Thyroid gland (tissue), 4 donors: ENCODE results near the gene ASXL1. TPM values are rescaled to one million over a fixed set of nuclear protein-coding genes. Genes with fewer than 3 reads are reported as not detected.
"Not testable (repeated sequence)": the region's sequence is repeated elsewhere in the genome, so short reads cannot be mapped to it uniquely, and the experiment has no call there.

ENCODE experiments used
- DNase-seq, 2 donors: peaks; one replicate each; pipeline ENCODE4 v3.0.0-alpha.2; 2019
- H3K27ac ChIP-seq, 3 donors: fragments of 200-600 bp; sonication (generic); 1 replicate in 2 of 3; 2 replicates in 1 of 3; pipeline ENCODE4 v1.5.1; 2016 to 2019; ENCODE audit warnings: mild to moderate bottlenecking in 1 of 3, moderate library complexity in 1 of 3
- H3K27me3 ChIP-seq: fragments of 200-600 bp; sonication (generic); one replicate; pipeline ENCODE4 v1.5.1; 2019
- H3K36me3 ChIP-seq, 2 donors: fragments of 200-600 bp; sonication (generic); one replicate each; pipeline ENCODE4 v1.5.1; 2016 to 2019
- H3K4me1 ChIP-seq, 2 donors: fragments of 200-600 bp; sonication (generic); one replicate each; pipeline ENCODE4 v1.5.1; 2017 to 2019
- H3K4me3 ChIP-seq, 3 donors: fragments of 200-600 bp; sonication (generic); replicated peaks in 1 of 3; 1 replicate in 2 of 3; 2 replicates in 1 of 3; pipeline ENCODE4 v1.5.1; 2016; ENCODE audit warnings: mild to moderate bottlenecking in 1 of 3
- H3K9me3 ChIP-seq: fragments of 200-600 bp; sonication (generic); one replicate; pipeline ENCODE4 v1.5.1; 2017
- POLR2A ChIP-seq, 2 donors: fragments of 450-650 bp; IDR thresholded peaks; one replicate each; pipeline ENCODE4 v1.6.1; 2017; ENCODE audit warnings: antibody characterized with exemption in 2 of 2, mild to moderate bottlenecking in 2 of 2, moderate library complexity in 1 of 2
- WGBS, 2 donors: methylation state at CpG; one replicate each; pipeline ENCODE4 v1.1.5; 2017; 5-methylcytosine and 5-hydroxymethylcytosine counted together
- intact Hi-C: fragments of 100-400 bp; cut with DNase I; formaldehyde crosslinking; loops from one replicate; pipeline ENCODE4 v1.15.1; 2023
- total RNA-seq, 4 donors: library from RNA; depleted of rRNA; stranded (reverse); fragments of >200 nt; gene quantifications; one replicate each; pipeline ENCODE4 v1.2.3, GENCODE V29; 2016
- TF ChIP-seq, protein P1 (sequence below), 6 experiments: fragments of 200-600 bp in 3 of 6; fragments of 450-650 bp in 3 of 6; sonication (generic) in 3 of 6; IDR thresholded peaks; one replicate each; pipeline ENCODE4 v1.5.1; 2016 to 2019; ENCODE audit warnings: antibody characterized with exemption in 6 of 6, mild to moderate bottlenecking in 2 of 6, inconsistent platforms in 1 of 6, moderate library complexity in 1 of 6

The ASXL1 gene
- total RNA-seq, 4 donors from 2014 or later: 62.1 to 155 (median 67.5) TPM

DNA sequence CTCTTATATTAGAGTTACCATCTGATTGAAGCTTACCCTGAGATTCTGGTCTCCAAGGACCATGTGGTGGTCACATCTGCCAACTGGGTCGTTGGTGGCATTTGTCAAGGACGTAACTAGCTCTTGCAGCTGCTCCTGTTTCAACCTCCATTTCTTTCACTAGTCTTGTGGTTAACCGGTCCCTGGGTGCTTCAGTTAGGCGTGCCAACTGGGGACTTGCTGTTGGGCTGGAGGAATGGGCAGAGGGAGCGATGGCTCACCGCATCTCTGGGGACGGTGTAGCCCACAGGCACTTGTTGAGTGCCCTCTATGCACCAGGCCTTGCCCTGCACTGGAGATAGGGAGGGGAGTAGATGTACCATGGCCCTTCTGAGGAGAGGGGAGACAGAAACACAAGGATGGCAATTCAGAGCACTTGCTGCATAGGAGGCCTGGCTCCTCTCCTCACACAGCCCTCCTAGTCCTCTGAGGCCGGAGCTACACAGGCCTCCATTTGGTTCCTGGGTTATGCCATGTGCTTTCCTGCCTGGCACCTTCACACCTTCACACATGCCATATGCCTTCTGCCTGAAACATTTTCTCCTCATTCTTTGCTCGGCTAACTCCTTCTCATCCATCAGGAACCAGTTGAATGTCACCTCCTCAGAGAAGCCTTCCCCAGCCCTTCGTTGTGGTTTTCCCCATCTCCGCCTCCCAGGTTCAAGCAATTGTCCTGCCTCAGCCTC, 20.0 kb upstream of the ASXL1 start:
- Histone ChIP-seq H3K4me1 (peaks cover 32 to 38% of the 10 kb centered on the region in 2 donors), H3K27me3 (no peaks in the 10 kb centered on the region), H3K27ac (peak overlapping the region; percentile 66 to 83 (median 72)), H3K4me3 (no peak overlapping the region), H3K36me3 (no peaks in the 10 kb centered on the region), H3K9me3 (no peaks in the 10 kb centered on the region)
- intact Hi-C loops: no loop called here
- TF ChIP-seq POLR2A (IDR thresholded peaks at IDR 0.05): no peak
- TF ChIP-seq, protein P1, sequence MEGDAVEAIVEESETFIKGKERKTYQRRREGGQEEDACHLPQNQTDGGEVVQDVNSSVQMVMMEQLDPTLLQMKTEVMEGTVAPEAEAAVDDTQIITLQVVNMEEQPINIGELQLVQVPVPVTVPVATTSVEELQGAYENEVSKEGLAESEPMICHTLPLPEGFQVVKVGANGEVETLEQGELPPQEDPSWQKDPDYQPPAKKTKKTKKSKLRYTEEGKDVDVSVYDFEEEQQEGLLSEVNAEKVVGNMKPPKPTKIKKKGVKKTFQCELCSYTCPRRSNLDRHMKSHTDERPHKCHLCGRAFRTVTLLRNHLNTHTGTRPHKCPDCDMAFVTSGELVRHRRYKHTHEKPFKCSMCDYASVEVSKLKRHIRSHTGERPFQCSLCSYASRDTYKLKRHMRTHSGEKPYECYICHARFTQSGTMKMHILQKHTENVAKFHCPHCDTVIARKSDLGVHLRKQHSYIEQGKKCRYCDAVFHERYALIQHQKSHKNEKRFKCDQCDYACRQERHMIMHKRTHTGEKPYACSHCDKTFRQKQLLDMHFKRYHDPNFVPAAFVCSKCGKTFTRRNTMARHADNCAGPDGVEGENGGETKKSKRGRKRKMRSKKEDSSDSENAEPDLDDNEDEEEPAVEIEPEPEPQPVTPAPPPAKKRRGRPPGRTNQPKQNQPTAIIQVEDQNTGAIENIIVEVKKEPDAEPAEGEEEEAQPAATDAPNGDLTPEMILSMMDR (IDR thresholded peaks at IDR 0.05): no peak
- WGBS, 2 donors: 90 to 94% methylated on average over 7 to 8 of the region's 11 CpGs
- DNase-seq: no peak

DNA sequence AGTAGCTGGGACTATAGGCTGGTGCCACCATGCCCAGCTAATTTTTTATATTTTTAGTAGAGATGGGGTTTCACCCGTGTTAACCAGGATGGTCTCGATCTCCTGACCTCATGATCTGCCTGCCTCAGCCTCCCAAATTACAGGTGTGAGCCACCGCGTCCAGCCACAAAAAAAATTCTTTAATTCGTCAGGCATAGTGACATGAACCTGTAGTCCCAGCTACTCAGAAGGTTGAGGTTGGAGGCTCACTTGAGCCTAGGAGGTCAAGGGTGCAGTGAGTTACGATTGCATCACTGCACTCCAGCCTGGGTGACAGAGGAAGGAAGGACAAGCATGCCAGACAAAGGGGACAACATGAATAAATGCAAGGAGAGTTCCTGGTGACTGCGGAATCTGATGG, 19.5 kb upstream of the ASXL1 start:
- intact Hi-C loops: no loop called here
- WGBS, 2 donors: 60 to 68% methylated on average over 7 of the region's 7 CpGs
- H3K27ac ChIP-seq: peak overlapping the region; percentile 66 to 83 (median 72)

DNA sequence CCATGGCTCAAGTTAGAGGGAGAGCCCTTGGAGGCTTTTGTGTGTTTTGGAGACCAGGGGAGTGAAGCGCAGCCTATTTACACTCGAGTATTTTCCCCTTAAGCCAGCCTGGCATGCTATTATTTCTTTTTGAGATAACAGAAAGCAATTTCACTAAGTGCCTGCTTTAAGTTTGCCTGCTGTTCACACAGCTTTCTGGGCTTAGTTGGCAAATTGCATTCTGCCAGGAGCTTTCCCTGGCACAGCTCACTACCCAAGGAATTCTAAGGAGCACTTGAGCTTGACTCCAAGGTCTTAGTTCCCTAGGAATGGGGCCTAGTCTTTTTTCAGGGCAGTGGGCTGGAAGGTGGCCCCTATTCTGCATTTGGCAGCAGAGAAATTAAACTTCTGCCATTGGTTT, 19.0 kb upstream of the ASXL1 start:
- Histone ChIP-seq H3K36me3 (no peaks in the 10 kb centered on the region), H3K27ac (peak overlapping the region; percentile 73 to 83 (median 74)), H3K27me3 (no peaks in the 10 kb centered on the region), H3K9me3 (no peaks in the 10 kb centered on the region), H3K4me3 (no peak overlapping the region), H3K4me1 (peaks cover 32 to 34% of the 10 kb centered on the region in 2 donors)
- WGBS, 2 donors: 39 to 40% methylated on average over 2 of the region's 2 CpGs
- no peak for TF ChIP-seq POLR2A (IDR thresholded peaks at IDR 0.05)
- TF ChIP-seq, protein P1 (IDR thresholded peaks at IDR 0.05): no peak
- DNase-seq: peak; percentile 77
- intact Hi-C loops: no loop called here

More for the DNA sequence above, 19.5 kb upstream of the ASXL1 start:
- H3K36me3 ChIP-seq: no peaks in the 10 kb centered on the region
- peak; percentile 65 to 68 for DNase-seq
- H3K4me1 ChIP-seq: peaks cover 32 to 38% of the 10 kb centered on the region in 2 donors
- no peaks in the 10 kb centered on the region for H3K27me3 ChIP-seq
- H3K4me3 ChIP-seq: no peak overlapping the region
- TF ChIP-seq, protein P1 (IDR thresholded peaks at IDR 0.05): no peak
- no peak for TF ChIP-seq POLR2A (IDR thresholded peaks at IDR 0.05)
- H3K9me3 ChIP-seq: no peaks in the 10 kb centered on the region

DNA sequence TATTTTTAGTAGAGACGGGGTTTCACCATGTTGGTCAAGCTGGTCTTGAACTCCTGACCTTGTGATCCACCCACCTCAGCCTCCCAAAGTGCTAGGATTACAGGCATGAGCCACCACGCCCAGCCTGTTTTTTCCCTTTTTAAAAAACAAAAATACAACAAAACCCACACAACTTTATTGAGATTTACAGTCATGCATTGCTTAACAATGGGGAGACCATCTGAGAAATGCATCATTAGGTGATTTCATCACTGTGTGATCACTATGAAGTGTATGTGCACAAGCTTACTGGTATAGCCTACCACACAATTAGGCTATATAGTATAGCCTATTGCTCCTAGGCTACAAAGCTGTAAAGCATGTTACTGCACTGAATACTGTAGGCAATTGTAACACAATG, 17.1 kb upstream of the ASXL1 start:
- H3K4me3 ChIP-seq, intact Hi-C loops, H3K27me3 ChIP-seq, DNase-seq, H3K36me3 ChIP-seq, H3K9me3 ChIP-seq: not testable (repeated sequence)
- H3K4me1 ChIP-seq: peaks cover 32 to 33% of the 10 kb centered on the region in 2 donors
- peak overlapping the region in 2 of 3 donors; percentile 74 to 83 for H3K27ac ChIP-seq
- 70 to 74% methylated on average over 2 of the region's 2 CpGs for WGBS, 2 donors

DNA sequence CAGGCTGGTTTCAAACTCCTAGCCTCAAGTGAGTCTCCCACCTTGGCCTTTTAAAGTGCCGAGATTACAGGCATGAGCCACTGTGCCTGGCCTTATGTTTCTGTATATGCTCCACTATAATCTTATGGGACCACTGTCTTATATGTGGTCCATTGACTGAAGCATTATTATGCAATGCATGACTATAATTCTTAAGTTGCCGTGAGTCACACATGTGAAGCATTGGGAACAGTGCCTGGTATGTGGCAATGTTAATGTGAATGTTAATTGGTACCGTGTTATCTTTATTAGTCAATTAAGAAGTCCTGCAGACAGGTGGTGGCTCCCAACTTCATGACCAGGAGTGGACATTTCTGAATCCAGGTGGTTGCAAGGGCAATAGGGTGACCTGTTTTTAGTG, 14.7 kb upstream of the ASXL1 start:
- TF ChIP-seq, protein P1 (IDR thresholded peaks at IDR 0.05): no peak
- Histone ChIP-seq H3K27ac (no peak overlapping the region), H3K9me3 (no peaks in the 10 kb centered on the region), H3K4me3 (no peak overlapping the region), H3K4me1 (peaks cover 17 to 25% of the 10 kb centered on the region in 2 donors), H3K27me3 (no peaks in the 10 kb centered on the region), H3K36me3 (no peaks in the 10 kb centered on the region)
- no peak for DNase-seq
- 96 to 100% methylated on average over 3 of the region's 3 CpGs for WGBS, 2 donors
- intact Hi-C loops: no loop called here
